AG09319 (cell line): ENCODE results near the gene CWC22.

Experiments used
- DNase-seq: peaks from one replicate; pipeline ENCODE4 v3.0.0-alpha.2; 2010; ENCODE audit warnings: low read depth; ENCODE audit errors: extremely low read depth
- TF ChIP-seq, protein P1 (sequence below): IDR thresholded peaks from 2 replicates; pipeline ENCODE4 v1.5.1; 2011; ENCODE audit warnings: low read depth, mild to moderate bottlenecking, inconsistent platforms, low read length, moderate library complexity

Gene CWC22

DNA sequence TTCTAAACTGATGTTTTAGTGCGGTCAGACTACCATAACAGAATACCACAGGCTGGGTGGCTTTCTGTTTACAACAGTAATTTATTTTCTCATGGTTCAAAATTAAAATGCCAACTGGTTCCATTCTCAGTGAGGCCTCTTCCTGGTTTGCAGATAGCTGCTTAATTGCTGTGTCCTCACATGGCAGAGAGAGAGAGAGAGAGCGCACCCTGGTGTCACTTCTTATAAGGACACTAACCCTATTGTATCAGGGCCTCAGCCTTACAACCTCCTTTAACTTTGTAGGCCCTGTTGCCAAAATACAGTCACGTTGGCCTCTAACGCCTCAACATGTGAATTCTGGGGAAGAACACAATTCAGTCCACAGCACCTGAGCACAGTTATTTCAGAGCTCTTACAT, 108.2 kb downstream of the CWC22 start:
- TF ChIP-seq, protein P1, sequence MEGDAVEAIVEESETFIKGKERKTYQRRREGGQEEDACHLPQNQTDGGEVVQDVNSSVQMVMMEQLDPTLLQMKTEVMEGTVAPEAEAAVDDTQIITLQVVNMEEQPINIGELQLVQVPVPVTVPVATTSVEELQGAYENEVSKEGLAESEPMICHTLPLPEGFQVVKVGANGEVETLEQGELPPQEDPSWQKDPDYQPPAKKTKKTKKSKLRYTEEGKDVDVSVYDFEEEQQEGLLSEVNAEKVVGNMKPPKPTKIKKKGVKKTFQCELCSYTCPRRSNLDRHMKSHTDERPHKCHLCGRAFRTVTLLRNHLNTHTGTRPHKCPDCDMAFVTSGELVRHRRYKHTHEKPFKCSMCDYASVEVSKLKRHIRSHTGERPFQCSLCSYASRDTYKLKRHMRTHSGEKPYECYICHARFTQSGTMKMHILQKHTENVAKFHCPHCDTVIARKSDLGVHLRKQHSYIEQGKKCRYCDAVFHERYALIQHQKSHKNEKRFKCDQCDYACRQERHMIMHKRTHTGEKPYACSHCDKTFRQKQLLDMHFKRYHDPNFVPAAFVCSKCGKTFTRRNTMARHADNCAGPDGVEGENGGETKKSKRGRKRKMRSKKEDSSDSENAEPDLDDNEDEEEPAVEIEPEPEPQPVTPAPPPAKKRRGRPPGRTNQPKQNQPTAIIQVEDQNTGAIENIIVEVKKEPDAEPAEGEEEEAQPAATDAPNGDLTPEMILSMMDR: peak; percentile 19
- DNase-seq: no peak
